Mesothelial cell of epicardium (in vitro differentiated cells): ENCODE results near the gene GORASP2. TPM values are rescaled to one million over a fixed set of nuclear protein-coding genes. Genes with fewer than 3 reads are reported as not detected.

ENCODE experiments used
- DNase-seq, 2 experiments: peaks; one replicate each; pipeline ENCODE4 v3.0.0; 2021; ENCODE audit warnings: low spot score in 2 of 2; ENCODE audit not compliant: unreplicated experiment in 2 of 2
- H3K27ac Mint-ChIP-seq: 2 replicates; pipeline ENCODE4 v1.8.0; 2021; ENCODE audit warnings: mixed read lengths
- H3K27me3 Mint-ChIP-seq: 2 replicates; pipeline ENCODE4 v1.8.0; 2021; ENCODE audit warnings: low read depth, mixed read lengths
- H3K36me3 Mint-ChIP-seq: 2 replicates; pipeline ENCODE4 v1.8.0; 2021; ENCODE audit warnings: mixed read lengths
- H3K4me1 Mint-ChIP-seq: 2 replicates; pipeline ENCODE4 v1.8.0; 2021; ENCODE audit warnings: mixed read lengths
- H3K4me3 Mint-ChIP-seq: 2 replicates; pipeline ENCODE4 v1.8.0; 2021; ENCODE audit warnings: mild to moderate bottlenecking, moderate library complexity, mixed read lengths
- H3K9me3 Mint-ChIP-seq: 2 replicates; pipeline ENCODE4 v1.8.0; 2021; ENCODE audit warnings: mixed read lengths
- CTCF ChIP-seq: fragments of 200-600 bp; sonication (generic); IDR thresholded peaks from one replicate; pipeline ENCODE4 v1.5.0; 2021; ENCODE audit warnings: antibody characterized with exemption; ENCODE audit not compliant: unreplicated experiment
- total RNA-seq: library from RNA; stranded (reverse); gene quantifications from 3 replicates; pipeline ENCODE4 v1.2.1, GENCODE V29; 2021

Gene GORASP2
- total RNA-seq, 1 donor from 2014 or later = 91.1 TPM

- H3K27ac Mint-ChIP-seq = no peak overlapping the region
- no peak overlapping the region for H3K4me3 Mint-ChIP-seq
- DNase-seq = no peak
- TF ChIP-seq CTCF = no peak
- H3K36me3 Mint-ChIP-seq = peaks cover 6% of the 10 kb centered on the region
- no peaks in the 10 kb centered on the region for H3K9me3 Mint-ChIP-seq
- H3K27me3 Mint-ChIP-seq = peaks cover 4% of the 10 kb centered on the region
- no peaks in the 10 kb centered on the region for H3K4me1 Mint-ChIP-seq
These were observed 56.4 kb downstream of the GORASP2 start for GRCh38 chr2:170985407-170985806.

GRCh38 chr2:170986566-170987258, 57.7 kb downstream of the GORASP2 start:
- Mint-ChIP-seq H3K4me1 (no peaks in the 10 kb centered on the region), H3K9me3 (no peaks in the 10 kb centered on the region), H3K27ac (no peak overlapping the region), H3K27me3 (peaks cover 3% of the 10 kb centered on the region), H3K4me3 (no peak overlapping the region), H3K36me3 (peaks cover 12% of the 10 kb centered on the region)
- TF ChIP-seq CTCF = no peak
- no peak for DNase-seq

GRCh38 chr2:170991398-170992182, 62.5 kb downstream of the GORASP2 start:
- DNase-seq = no peak
- peaks cover under 1% of the 10 kb centered on the region for H3K4me1 Mint-ChIP-seq
- H3K4me3 Mint-ChIP-seq = no peak overlapping the region
- peaks cover 33% of the 10 kb centered on the region for H3K36me3 Mint-ChIP-seq
- no peak for TF ChIP-seq CTCF
- H3K27ac Mint-ChIP-seq = no peak overlapping the region
- H3K27me3 Mint-ChIP-seq = no peaks in the 10 kb centered on the region
- H3K9me3 Mint-ChIP-seq = no peaks in the 10 kb centered on the region

GRCh38 chr2:170996316-170996715, 67.3 kb downstream of the GORASP2 start:
- DNase-seq = no peak

More at GRCh38 chr2:170996316-170996715, 67.3 kb downstream of the GORASP2 start:
- Mint-ChIP-seq H3K27me3 (no peaks in the 10 kb centered on the region), H3K27ac (no peak overlapping the region), H3K4me1 (peaks cover 8% of the 10 kb centered on the region), H3K36me3 (peaks cover 44% of the 10 kb centered on the region), H3K4me3 (no peak overlapping the region), H3K9me3 (no peaks in the 10 kb centered on the region)
- no peak for TF ChIP-seq CTCF
